Nephron (organoid): ENCODE data around the gene SRPRA.
A peak's percentile ranks its signal among the peaks of the same experiment; 100 is the strongest.

Experiments used
- H3K27ac Mint-ChIP-seq, 3 experiments: 2 replicates each; pipeline ENCODE4 v1.8.0; 2020; ENCODE audit warnings: mixed read lengths in 3 of 3, mild to moderate bottlenecking in 2 of 3, moderate library complexity in 1 of 3
- H3K27me3 Mint-ChIP-seq: 2 replicates; pipeline ENCODE4 v1.8.0; 2021; ENCODE audit warnings: low read depth, mild to moderate bottlenecking, moderate library complexity, mixed read lengths
- H3K36me3 Mint-ChIP-seq: 2 replicates; pipeline ENCODE4 v1.8.0; 2020; ENCODE audit warnings: low read depth, mixed read lengths
- H3K4me1 Mint-ChIP-seq: 2 replicates; pipeline ENCODE4 v1.8.0; 2020; ENCODE audit warnings: mixed read lengths
- H3K4me3 Mint-ChIP-seq, 3 experiments: 2 replicates each; pipeline ENCODE4 v1.8.0; 2020; ENCODE audit warnings: mild to moderate bottlenecking in 3 of 3, mixed read lengths in 3 of 3, moderate library complexity in 2 of 3
- H3K9me3 Mint-ChIP-seq: 2 replicates; pipeline ENCODE4 v1.8.0; 2020; ENCODE audit warnings: mixed read lengths
- TF ChIP-seq, protein P1 (sequence below), 3 experiments: fragments of 200-600 bp; sonication (generic); IDR thresholded peaks; one replicate each; pipeline ENCODE4 v1.5.0; 2021; ENCODE audit warnings: antibody characterized with exemption in 3 of 3; ENCODE audit not compliant: unreplicated experiment in 3 of 3

Gene SRPRA

DNA sequence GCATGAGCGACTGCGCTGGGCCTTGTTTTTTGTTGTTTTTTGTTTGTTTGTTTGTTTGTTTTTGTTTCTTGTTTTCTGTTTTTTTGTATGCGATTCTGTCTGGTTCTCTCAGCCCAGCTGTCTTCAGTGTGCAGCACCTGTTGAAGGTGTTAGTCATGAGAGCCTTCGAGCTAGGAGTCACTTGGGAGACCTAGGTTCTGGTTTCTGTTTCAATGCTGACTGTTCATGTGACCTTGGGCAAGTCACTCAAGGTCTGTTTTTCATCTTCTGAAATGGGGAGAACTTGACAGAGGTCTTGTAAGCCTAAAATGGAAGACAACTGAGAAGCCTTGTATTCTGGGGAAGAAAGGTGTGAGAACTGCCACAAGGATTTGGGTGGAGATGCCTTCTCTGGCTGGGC lies 37.0 kb upstream of the SRPRA start:
- Mint-ChIP-seq H3K27ac (peak overlapping the region in 1 of 3 experiments; percentile 38), H3K4me1 (peaks cover 44% of the 10 kb centered on the region), H3K36me3 (peaks cover 21% of the 10 kb centered on the region), H3K27me3 (peaks cover 3% of the 10 kb centered on the region), H3K9me3 (no peaks in the 10 kb centered on the region), H3K4me3 (peak overlapping the region; percentile 48 to 74 (median 74))
- TF ChIP-seq, protein P1, sequence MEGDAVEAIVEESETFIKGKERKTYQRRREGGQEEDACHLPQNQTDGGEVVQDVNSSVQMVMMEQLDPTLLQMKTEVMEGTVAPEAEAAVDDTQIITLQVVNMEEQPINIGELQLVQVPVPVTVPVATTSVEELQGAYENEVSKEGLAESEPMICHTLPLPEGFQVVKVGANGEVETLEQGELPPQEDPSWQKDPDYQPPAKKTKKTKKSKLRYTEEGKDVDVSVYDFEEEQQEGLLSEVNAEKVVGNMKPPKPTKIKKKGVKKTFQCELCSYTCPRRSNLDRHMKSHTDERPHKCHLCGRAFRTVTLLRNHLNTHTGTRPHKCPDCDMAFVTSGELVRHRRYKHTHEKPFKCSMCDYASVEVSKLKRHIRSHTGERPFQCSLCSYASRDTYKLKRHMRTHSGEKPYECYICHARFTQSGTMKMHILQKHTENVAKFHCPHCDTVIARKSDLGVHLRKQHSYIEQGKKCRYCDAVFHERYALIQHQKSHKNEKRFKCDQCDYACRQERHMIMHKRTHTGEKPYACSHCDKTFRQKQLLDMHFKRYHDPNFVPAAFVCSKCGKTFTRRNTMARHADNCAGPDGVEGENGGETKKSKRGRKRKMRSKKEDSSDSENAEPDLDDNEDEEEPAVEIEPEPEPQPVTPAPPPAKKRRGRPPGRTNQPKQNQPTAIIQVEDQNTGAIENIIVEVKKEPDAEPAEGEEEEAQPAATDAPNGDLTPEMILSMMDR (IDR thresholded peaks at IDR 0.05; ENCODE audit: unreplicated experiment in 3 of 3), result no peak

DNA sequence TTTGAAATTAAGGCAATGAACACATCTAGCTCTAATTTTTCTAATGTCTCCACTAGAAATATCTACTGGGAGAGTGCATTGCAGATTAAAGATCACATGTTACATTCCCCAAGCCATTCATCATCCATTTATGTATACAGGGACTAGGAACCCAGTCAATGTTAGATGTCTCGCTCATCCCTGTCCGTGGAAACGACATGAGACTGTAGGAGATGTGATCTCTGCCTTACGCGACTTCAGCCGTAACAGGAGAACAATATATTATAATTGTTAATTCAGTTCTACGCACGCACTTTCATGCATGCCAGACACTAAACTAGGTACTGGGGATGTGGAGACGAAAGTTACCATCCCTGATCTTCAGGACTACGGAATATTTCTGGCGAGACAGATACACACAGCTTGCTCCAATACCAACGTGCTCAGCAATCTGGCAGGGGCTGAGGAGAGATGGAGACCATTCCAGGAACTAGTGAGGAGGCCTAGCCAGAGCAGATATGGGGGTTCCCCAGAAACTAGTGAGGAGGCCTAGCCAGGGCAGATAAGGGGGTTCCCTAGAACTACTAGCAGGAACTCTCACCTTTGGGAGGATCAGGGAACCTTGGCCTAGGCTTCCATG lies 35.9 kb upstream of the SRPRA start:
- peaks cover 32% of the 10 kb centered on the region for H3K4me1 Mint-ChIP-seq
- peak overlapping the region; percentile 83 to 91 (median 91) for H3K4me3 Mint-ChIP-seq
- TF ChIP-seq, protein P1 (IDR thresholded peaks at IDR 0.05; ENCODE audit: unreplicated experiment in 3 of 3), result no peak
- H3K9me3 Mint-ChIP-seq, result no peaks in the 10 kb centered on the region
- peaks cover 24% of the 10 kb centered on the region for H3K36me3 Mint-ChIP-seq
- peaks cover 3% of the 10 kb centered on the region for H3K27me3 Mint-ChIP-seq
- H3K27ac Mint-ChIP-seq, result peak overlapping the region; percentile 86 to 88 (median 87)

DNA sequence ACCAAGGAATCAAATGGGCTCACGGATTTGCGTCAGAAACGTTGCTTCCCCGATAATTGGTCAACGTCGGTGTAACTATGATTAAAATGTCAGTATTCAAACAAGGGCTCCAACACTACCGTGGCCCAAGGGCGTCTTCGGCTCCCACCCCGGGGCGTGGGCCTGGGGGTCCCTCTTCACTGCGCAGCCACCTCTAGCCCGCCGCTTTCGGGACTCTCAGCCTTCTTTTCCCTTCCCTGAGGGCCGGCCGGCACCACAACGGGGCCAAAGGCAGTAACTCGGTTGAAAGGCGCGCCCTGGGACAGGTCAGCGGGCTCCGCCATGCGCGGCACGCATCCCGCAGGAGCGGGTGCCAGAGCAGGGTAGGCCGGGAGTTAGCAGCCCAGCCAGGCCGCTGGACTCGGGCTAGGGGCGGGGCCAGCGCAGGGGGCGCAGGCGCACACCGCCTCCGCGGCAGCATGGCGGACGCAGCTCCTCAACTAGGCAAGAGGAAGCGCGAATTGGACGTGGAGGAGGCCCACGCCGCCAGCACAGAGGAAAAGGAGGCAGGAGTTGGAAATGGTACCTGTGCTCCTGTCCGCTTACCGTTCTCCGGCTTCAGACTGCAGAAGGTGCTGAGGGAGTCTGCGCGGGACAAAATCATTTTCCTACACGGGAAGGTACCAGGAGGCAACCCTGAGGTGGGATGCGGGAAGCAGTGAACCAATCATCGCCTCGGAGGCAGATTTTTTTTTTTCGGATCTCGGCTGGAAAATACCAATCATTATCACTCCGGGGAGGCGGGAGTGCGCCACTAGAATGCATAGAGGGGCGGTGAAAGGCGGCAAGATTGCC lies 35.1 kb upstream of the SRPRA start, which contains the start of gene DCPS:
Gene DCPS, plus strand, starts transcription at position 438 of the 834 bp plus-strand sequence. Its CDS starts 21 bp downstream, at position 459.
- Mint-ChIP-seq H3K4me1 (peaks cover 28% of the 10 kb centered on the region), H3K27ac (peak within 1 kb of the TSS; percentile 86 to 88 (median 87)), H3K36me3 (peaks cover 28% of the 10 kb centered on the region), H3K27me3 (peaks cover 3% of the 10 kb centered on the region), H3K4me3 (peak within 1 kb of the TSS; percentile 83 to 91 (median 91)), H3K9me3 (no peaks in the 10 kb centered on the region)
- TF ChIP-seq, protein P1 (IDR thresholded peaks at IDR 0.05; ENCODE audit: unreplicated experiment in 3 of 3), result no peak

DNA sequence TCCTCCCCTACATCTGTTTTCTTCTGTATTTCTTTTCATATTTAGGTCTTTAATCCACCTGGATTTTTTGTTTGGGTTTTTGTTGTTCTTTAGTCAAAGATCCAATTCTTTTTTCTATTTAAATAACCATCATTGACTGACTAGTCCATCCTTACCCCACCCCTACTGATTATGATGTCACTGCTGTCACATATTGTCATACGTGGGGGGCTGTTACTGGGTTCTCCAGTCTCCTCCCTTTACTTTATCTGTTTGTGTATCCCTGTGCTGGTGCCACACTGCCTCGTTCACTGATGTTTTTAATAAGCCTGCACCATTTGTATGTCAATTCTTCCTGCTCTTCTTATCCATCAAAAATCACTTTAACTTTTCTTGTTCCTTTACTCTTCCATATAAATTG lies 28.3 kb upstream of the SRPRA start:
- no peak overlapping the region for H3K27ac Mint-ChIP-seq
- no peaks in the 10 kb centered on the region for H3K27me3 Mint-ChIP-seq
- peaks cover 43% of the 10 kb centered on the region for H3K36me3 Mint-ChIP-seq
- H3K4me3 Mint-ChIP-seq, result no peak overlapping the region
- no peaks in the 10 kb centered on the region for H3K4me1 Mint-ChIP-seq
- H3K9me3 Mint-ChIP-seq, result no peaks in the 10 kb centered on the region
- TF ChIP-seq, protein P1 (IDR thresholded peaks at IDR 0.05; ENCODE audit: unreplicated experiment in 3 of 3), result no peak

DNA sequence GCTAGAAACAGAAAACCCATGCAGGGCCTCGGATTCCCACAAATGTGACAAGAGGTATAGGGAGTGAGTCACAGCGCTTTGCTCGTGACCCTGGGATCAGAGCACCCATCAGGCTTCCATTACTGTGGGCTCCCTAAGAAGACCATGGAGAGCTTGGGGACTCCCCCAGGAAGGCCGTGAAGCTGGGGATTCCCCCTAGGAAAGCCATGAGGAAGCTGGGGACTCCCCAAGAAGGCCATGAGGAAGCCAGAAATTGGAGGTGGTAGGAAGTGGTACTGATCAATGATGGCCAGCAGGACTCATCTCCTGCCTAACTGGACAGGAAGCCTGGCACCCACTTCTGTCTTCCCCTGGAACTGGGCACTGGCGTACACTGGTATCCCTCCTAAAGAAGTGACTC lies 25.0 kb upstream of the SRPRA start:
- H3K4me3 Mint-ChIP-seq, result no peak overlapping the region
- H3K9me3 Mint-ChIP-seq, result no peaks in the 10 kb centered on the region
- no peak overlapping the region for H3K27ac Mint-ChIP-seq
- TF ChIP-seq, protein P1 (IDR thresholded peaks at IDR 0.05; ENCODE audit: unreplicated experiment in 3 of 3), result no peak
- H3K4me1 Mint-ChIP-seq, result no peaks in the 10 kb centered on the region
- peaks cover 41% of the 10 kb centered on the region for H3K36me3 Mint-ChIP-seq
- H3K27me3 Mint-ChIP-seq, result no peaks in the 10 kb centered on the region
